Measurements from ENCODE around the gene FMN2.
A peak's percentile ranks its signal among the peaks of the same experiment; 100 is the strongest.

- no peak for TF ChIP-seq PPARA (CRISPR knock-in tag; IDR thresholded peaks at IDR 0.05; ENCODE audit: borderline replicate concordance)
- no peak for TF ChIP-seq ZNF565 (CRISPR knock-in tag; conservative IDR thresholded peaks at IDR 0.05; ENCODE audit: low read depth)
- peak; percentile 86; the same call in 1 of the 2 replicates for TF ChIP-seq OSR1 (CRISPR knock-in tag; IDR thresholded peaks at IDR 0.05)
- no peak for TF ChIP-seq ZNF70 (CRISPR knock-in tag; IDR thresholded peaks at IDR 0.05)
- no peak for TF ChIP-seq PATZ1 (CRISPR knock-in tag; IDR thresholded peaks at IDR 0.05; ENCODE audit: borderline replicate concordance)
- no peak for TF ChIP-seq BACH2 (CRISPR knock-in tag; IDR thresholded peaks at IDR 0.05; ENCODE audit: borderline replicate concordance)
These were observed 409.4 kb downstream of the FMN2 start for GRCh38 chr1:240501115-240501514.
